HL-60 (cell line): ENCODE data around the gene WWOX.

Experiments
- CTCF ChIP-seq: IDR thresholded peaks from one replicate; pipeline ENCODE4 v1.5.1; 2011; ENCODE audit warnings: low read length, control low read depth, inconsistent platforms; ENCODE audit not compliant: insufficient read depth
- GABPA ChIP-seq: IDR thresholded peaks from 2 replicates; pipeline ENCODE4 v1.6.1; 2012; ENCODE audit warnings: low read depth
- POLR2AphosphoS5 ChIP-seq: IDR thresholded peaks from 2 replicates; pipeline ENCODE4 v1.6.1; 2012; ENCODE audit warnings: low read depth
- SPI1 ChIP-seq: IDR thresholded peaks from 2 replicates; pipeline ENCODE4 v1.6.1; 2012; ENCODE audit warnings: low read depth, mild to moderate bottlenecking, borderline replicate concordance
- TF ChIP-seq, protein P1 (sequence below): IDR thresholded peaks from 2 replicates; pipeline ENCODE4 v1.6.1; 2012; ENCODE audit warnings: low read depth; ENCODE audit not compliant: insufficient replicate concordance

GRCh38 chr16:78433116-78433515 lies 333.7 kb downstream of the WWOX start:
- no peak for TF ChIP-seq CTCF
- no peak for TF ChIP-seq POLR2AphosphoS5
- no peak for TF ChIP-seq SPI1
- TF ChIP-seq GABPA = no peak
- TF ChIP-seq, protein P1, sequence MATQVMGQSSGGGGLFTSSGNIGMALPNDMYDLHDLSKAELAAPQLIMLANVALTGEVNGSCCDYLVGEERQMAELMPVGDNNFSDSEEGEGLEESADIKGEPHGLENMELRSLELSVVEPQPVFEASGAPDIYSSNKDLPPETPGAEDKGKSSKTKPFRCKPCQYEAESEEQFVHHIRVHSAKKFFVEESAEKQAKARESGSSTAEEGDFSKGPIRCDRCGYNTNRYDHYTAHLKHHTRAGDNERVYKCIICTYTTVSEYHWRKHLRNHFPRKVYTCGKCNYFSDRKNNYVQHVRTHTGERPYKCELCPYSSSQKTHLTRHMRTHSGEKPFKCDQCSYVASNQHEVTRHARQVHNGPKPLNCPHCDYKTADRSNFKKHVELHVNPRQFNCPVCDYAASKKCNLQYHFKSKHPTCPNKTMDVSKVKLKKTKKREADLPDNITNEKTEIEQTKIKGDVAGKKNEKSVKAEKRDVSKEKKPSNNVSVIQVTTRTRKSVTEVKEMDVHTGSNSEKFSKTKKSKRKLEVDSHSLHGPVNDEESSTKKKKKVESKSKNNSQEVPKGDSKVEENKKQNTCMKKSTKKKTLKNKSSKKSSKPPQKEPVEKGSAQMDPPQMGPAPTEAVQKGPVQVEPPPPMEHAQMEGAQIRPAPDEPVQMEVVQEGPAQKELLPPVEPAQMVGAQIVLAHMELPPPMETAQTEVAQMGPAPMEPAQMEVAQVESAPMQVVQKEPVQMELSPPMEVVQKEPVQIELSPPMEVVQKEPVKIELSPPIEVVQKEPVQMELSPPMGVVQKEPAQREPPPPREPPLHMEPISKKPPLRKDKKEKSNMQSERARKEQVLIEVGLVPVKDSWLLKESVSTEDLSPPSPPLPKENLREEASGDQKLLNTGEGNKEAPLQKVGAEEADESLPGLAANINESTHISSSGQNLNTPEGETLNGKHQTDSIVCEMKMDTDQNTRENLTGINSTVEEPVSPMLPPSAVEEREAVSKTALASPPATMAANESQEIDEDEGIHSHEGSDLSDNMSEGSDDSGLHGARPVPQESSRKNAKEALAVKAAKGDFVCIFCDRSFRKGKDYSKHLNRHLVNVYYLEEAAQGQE = no peak
